OCI-LY7 (cell line): Measurements from ENCODE around the gene TMBIM1. TPM values are rescaled to one million over a fixed set of nuclear protein-coding genes. Genes with fewer than 3 reads are reported as not detected.
"Not testable (repeated sequence)": the region's sequence is repeated elsewhere in the genome, so short reads cannot be mapped to it uniquely, and the experiment has no call there.

Experiments
- BruUV-seq: library from RNA; stranded (reverse); fragments of 400-500 nt; replicated peaks from 2 replicates; lab custom pipeline; 2021; lab: Mats Ljungman, UMichigan
- CTCF ChIA-PET: fragments of 300-600 bp; sonication (Branson Sonifier 250); formaldehyde crosslinking; loops from one replicate; lab custom pipeline; 2022; ENCODE audit warnings: antibody characterized with exemption; ENCODE audit not compliant: unreplicated experiment; lab: Charles Lee
- POLR2A ChIA-PET: fragments of 300-600 bp; sonication (Branson Sonifier 250); formaldehyde crosslinking; loops from one replicate; lab custom pipeline; 2022; ENCODE audit warnings: antibody characterized with exemption; lab: Charles Lee
- DNase-seq: peaks from one replicate; pipeline ENCODE4 v3.0.0-alpha.2; 2015; ENCODE audit warnings: low spot score
- H2AFZ ChIP-seq: fragments of 200-600 bp; sonication (generic), shearing (Covaris generic); 2 replicates; pipeline ENCODE4 v1.6.1; 2014; ENCODE audit warnings: mild to moderate bottlenecking, antibody characterized with exemption, low read length, moderate library complexity
- H3K27ac ChIP-seq: fragments of 200-600 bp; sonication (generic); 2 replicates; pipeline ENCODE4 v1.5.1; 2014; ENCODE audit warnings: mixed run types, low read depth, mild to moderate bottlenecking, moderate library complexity, low read length, inconsistent platforms; ENCODE audit not compliant: poor library complexity, severe bottlenecking
- H3K36me3 ChIP-seq: fragments of 200-600 bp; sonication (generic); 2 replicates; pipeline ENCODE4 v1.6.1; 2014; ENCODE audit warnings: mild to moderate bottlenecking, antibody characterized with exemption, low read length, moderate library complexity, mixed read lengths; ENCODE audit not compliant: insufficient read depth
- H3K4me1 ChIP-seq: fragments of 200-600 bp; sonication (generic); 2 replicates; pipeline ENCODE4 v1.5.1; 2014; ENCODE audit warnings: mild to moderate bottlenecking, low read length; ENCODE audit not compliant: insufficient read depth, poor library complexity, severe bottlenecking
- H3K4me2 ChIP-seq: fragments of 200-600 bp; sonication (generic); 2 replicates; pipeline ENCODE4 v1.6.1; 2014; ENCODE audit warnings: mild to moderate bottlenecking, low read length
- H3K4me3 ChIP-seq: fragments of 200-600 bp; sonication (generic); 2 replicates; pipeline ENCODE4 v1.5.1; 2014; ENCODE audit warnings: mild to moderate bottlenecking, low read depth, low read length; ENCODE audit not compliant: poor library complexity, severe bottlenecking
- H3K79me2 ChIP-seq: fragments of 200-600 bp; sonication (generic); 2 replicates; pipeline ENCODE4 v1.6.1; 2016; ENCODE audit warnings: low read depth, mild to moderate bottlenecking, low read length, moderate library complexity, mixed read lengths; ENCODE audit not compliant: insufficient read depth
- H3K9me2 ChIP-seq: fragments of 200-600 bp; sonication (generic); 2 replicates; pipeline ENCODE4 v1.6.1; 2016; ENCODE audit warnings: mild to moderate bottlenecking, low read length, mixed read lengths; ENCODE audit not compliant: insufficient read depth
- H3K9me3 ChIP-seq: fragments of 200-600 bp; sonication (generic); 2 replicates; pipeline ENCODE4 v1.6.1; 2014; ENCODE audit warnings: mild to moderate bottlenecking, mixed run types, low read length, mixed read lengths
- H4K20me1 ChIP-seq: fragments of 200-600 bp; sonication (generic); 2 replicates; pipeline ENCODE4 v1.6.1; 2014; ENCODE audit warnings: mild to moderate bottlenecking, antibody characterized with exemption, low read length, moderate library complexity, mixed read lengths; ENCODE audit not compliant: insufficient read depth
- EZH2phosphoT487 ChIP-seq: fragments of 200-600 bp; sonication (generic); IDR thresholded peaks from 2 replicates; pipeline ENCODE4 v1.6.1; 2018; ENCODE audit warnings: low read depth, borderline replicate concordance, mild to moderate bottlenecking, mixed run types, antibody characterized with exemption, low read length, moderate library complexity, mixed read lengths
- intact Hi-C: fragments of 100-400 bp; cut with micrococcal nuclease; formaldehyde crosslinking; loops from one replicate; pipeline ENCODE4 v1.10.0; 2022; ENCODE audit not compliant: unreplicated experiment
- total RNA-seq, 2 experiments: library from RNA; depleted of rRNA in 1 of 2; stranded (reverse); fragments of >200 nt in 1 of 2; shearing (Covaris generic) in 1 of 2; gene quantifications; 2 replicates each; pipeline ENCODE4 v1.2.3, GENCODE V29; 2014 to 2022
- TF ChIP-seq, protein P1 (sequence below): fragments of 200-600 bp; sonication (generic); conservative IDR thresholded peaks from 2 replicates; pipeline ENCODE4 v1.5.1; 2014; ENCODE audit warnings: mild to moderate bottlenecking, antibody characterized with exemption, low read length, moderate library complexity, mixed read lengths

Gene TMBIM1
- total RNA-seq, 2 experiments from 2014 or later, result 27.6 to 30.3 TPM

DNA sequence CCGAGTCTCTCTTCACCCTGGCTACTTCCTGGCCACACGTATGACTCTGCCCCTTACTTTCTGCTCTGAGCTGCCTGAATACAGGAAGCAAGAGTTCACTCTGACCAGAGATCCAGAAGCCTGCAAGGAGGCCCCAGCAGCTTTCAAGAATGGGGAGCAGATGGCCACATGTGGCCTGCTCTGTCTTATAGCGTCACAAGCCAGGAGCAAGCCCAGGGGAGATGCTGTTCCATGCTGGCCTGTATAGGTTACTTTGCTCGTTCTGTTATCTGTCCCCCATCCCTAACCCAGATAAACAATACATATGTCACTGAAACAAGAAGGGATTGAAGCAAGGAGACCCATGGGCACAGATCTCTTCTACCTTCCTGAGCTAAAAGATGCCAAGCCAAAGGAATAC, 17.7 kb downstream of the TMBIM1 start:
- TSS peak; percentile 55 for BruUV-seq
- Histone ChIP-seq H3K4me2 (no peak overlapping the region), H3K79me2 (peaks cover 17% of the 10 kb centered on the region; the same call in 1 of the 2 replicates), H3K9me2 (no peaks in the 10 kb centered on the region), H4K20me1 (no peaks in the 10 kb centered on the region), H2AFZ (no peak overlapping the region), H3K4me3 (no peak overlapping the region), H3K27ac (no peak overlapping the region), H3K4me1 (peaks cover 23% of the 10 kb centered on the region), H3K36me3 (peaks cover 66% of the 10 kb centered on the region), H3K9me3 (no peaks in the 10 kb centered on the region)
- no peak for DNase-seq
- CTCF ChIA-PET, result interaction anchor here (0.6 to 2.2 kb wide), 3 partner anchors 10 to 16 kb away, joined by 3 to 11 read pairs (median 9); no protein-coding TSS in a partner anchor
- no peak for TF ChIP-seq EZH2phosphoT487
- TF ChIP-seq, protein P1, sequence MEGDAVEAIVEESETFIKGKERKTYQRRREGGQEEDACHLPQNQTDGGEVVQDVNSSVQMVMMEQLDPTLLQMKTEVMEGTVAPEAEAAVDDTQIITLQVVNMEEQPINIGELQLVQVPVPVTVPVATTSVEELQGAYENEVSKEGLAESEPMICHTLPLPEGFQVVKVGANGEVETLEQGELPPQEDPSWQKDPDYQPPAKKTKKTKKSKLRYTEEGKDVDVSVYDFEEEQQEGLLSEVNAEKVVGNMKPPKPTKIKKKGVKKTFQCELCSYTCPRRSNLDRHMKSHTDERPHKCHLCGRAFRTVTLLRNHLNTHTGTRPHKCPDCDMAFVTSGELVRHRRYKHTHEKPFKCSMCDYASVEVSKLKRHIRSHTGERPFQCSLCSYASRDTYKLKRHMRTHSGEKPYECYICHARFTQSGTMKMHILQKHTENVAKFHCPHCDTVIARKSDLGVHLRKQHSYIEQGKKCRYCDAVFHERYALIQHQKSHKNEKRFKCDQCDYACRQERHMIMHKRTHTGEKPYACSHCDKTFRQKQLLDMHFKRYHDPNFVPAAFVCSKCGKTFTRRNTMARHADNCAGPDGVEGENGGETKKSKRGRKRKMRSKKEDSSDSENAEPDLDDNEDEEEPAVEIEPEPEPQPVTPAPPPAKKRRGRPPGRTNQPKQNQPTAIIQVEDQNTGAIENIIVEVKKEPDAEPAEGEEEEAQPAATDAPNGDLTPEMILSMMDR, result no peak
- POLR2A ChIA-PET, result interaction anchor here (1.8 kb wide), 1 partner anchor 12 kb away, joined by 15 read pairs; no protein-coding TSS in a partner anchor
- intact Hi-C loops, result loop anchor here (5.0 kb wide), 3 partner anchors 107 to 373 kb away; partner anchors contain the start of gene CXCR1

DNA sequence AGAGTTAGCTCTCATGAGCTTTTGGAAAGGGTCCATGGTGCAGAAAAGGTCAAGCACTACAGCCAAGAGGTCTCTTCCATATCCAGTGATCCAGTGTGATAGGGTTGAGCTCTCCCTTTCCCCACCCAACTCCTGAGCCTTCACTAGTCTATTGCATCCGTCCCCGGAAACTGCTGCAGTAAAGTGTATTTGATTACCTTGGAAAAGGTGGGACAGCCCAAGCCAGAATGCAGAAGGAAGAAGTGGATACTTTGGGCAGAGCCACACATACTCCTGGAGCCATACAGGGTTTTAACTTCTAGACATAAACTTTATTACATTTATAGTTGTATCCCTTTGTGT, 18.4 kb downstream of the TMBIM1 start:
- no TSS peak for BruUV-seq
- peaks cover 22% of the 10 kb centered on the region; the same call in 1 of the 2 replicates for H3K79me2 ChIP-seq
- no peak overlapping the region for H3K27ac ChIP-seq
- H3K9me2 ChIP-seq, result no peaks in the 10 kb centered on the region
- TF ChIP-seq EZH2phosphoT487, result no peak
- TF ChIP-seq, protein P1, result no peak
- intact Hi-C loops, result loop anchor here (2.0 to 5.0 kb wide), 4 partner anchors 27 to 373 kb away; partner anchors contain the start of gene CXCR1
- H3K4me1 ChIP-seq, result peaks cover 23% of the 10 kb centered on the region
- H3K36me3 ChIP-seq, result peaks cover 60% of the 10 kb centered on the region
- H2AFZ ChIP-seq, result no peak overlapping the region
- no peak for DNase-seq
- ChIA-PET POLR2A (interaction anchor here (0.7 to 1.0 kb wide), 3 partner anchors 18 to 113 kb away, joined by 3 to 4 read pairs (median 4); no protein-coding TSS in a partner anchor), CTCF (interaction anchor here (1.0 to 3.3 kb wide), 3 partner anchors 13 to 22 kb away, joined by 3 to 17 read pairs (median 9); no protein-coding TSS in a partner anchor)
- no peak overlapping the region for H3K4me3 ChIP-seq
- H3K9me3 ChIP-seq, result no peaks in the 10 kb centered on the region
- H3K4me2 ChIP-seq, result no peak overlapping the region
- H4K20me1 ChIP-seq, result no peaks in the 10 kb centered on the region

DNA sequence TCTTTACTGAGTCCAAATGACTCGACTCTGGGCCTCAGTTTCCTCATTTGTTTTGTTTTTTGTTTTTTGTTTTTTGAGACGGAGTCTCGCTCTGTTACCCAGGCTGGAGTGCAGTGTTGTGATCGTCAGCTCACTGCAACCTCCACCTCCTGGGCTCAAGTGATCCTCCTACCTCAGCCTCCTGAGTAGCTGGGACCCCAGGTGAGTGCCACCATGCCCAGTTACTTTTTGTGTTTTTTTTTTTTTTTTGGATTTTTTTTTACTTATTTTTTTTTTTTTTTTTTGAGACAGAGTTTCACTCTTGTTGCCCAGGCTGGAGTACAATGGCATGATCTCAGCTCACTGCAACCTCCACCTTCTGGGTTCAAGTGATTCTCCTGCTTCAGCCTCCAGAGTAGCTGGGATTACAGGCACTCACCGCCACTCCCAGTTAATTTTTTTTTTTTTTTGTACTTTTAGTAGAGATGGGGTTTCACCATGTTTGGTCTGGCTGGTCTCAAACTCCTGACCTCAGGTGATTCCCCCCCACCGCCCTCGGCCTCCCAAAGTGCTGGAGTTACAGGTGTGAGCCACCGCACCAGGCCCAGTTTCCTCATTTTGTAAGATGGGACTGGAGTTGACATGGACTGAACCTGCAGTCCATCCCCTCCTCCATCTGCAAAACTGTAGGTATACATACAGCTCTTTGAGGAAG, 18.9 kb downstream of the TMBIM1 start:
- not testable (repeated sequence) for DNase-seq, H2AFZ ChIP-seq, H4K20me1 ChIP-seq, H3K27ac ChIP-seq, H3K9me3 ChIP-seq, H3K9me2 ChIP-seq, BruUV-seq
- Histone ChIP-seq H3K4me1 (peaks cover 23% of the 10 kb centered on the region), H3K79me2 (peaks cover 23% of the 10 kb centered on the region; the same call in 1 of the 2 replicates), H3K4me2 (peak overlapping the region; percentile 86), H3K36me3 (peaks cover 56% of the 10 kb centered on the region), H3K4me3 (peak overlapping the region; percentile 3)
- ChIA-PET POLR2A (interaction anchor here (0.7 to 4.2 kb wide), 7 partner anchors 13 to 231 kb away, joined by 3 to 35 read pairs (median 4); no protein-coding TSS in a partner anchor), CTCF (interaction anchor here (1.0 to 3.3 kb wide), 5 partner anchors 13 to 83 kb away, joined by 3 to 17 read pairs (median 6); partner anchors contain the start of gene CATIP)
- intact Hi-C loops, result loop anchor here (2.0 to 5.0 kb wide), 4 partner anchors 27 to 374 kb away; partner anchors contain the start of gene CXCR1
